ENCODE data around the gene SYK.
"Not testable (repeated sequence)": the region's sequence is repeated elsewhere in the genome, so short reads cannot be mapped to it uniquely, and the experiment has no call there.

SYK gene

DNA sequence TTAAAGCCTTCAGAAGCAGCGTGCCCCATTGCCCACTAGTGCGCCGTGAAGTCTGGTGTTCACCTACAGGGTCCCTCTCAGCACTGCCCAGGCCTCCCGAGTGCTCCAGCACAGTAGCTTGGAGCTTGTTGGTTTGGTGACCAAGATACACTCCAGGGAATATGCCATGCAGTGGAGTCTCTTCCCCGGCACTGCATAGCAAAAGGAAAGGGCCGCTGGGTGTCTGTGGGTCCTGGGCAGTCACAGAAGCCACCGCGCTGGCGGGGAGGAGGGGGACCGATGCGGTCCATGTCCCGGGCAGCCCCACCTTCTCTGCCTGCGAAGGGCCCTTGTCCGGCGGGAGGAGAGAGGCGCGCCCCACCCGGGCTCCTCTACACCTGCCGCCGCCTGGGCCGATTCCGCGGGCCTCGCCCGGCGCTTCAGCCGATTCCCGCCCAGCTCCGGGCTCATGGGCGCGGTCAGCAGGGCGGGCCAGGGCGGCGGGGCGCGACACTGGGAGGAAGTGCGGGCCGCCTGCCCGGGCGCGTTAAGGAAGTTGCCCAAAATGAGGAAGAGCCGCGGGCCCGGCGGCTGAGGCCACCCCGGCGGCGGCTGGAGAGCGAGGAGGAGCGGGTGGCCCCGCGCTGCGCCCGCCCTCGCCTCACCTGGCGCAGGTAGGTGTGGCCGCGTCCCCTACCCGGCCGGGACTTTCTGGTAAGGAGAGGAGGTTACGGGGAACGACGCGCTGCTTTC is at the start of gene SYK:
Gene SYK, plus strand, starts transcription at position 579 of the 732 bp plus-strand sequence. CDS start 42,080 bp downstream, outside the sequence.
- DNase-seq: no peak

- DNase-seq: peak; percentile 17
Measured at GRCh38 chr9:90755514-90756371, 45.9 kb upstream of the SYK start.

DNA sequence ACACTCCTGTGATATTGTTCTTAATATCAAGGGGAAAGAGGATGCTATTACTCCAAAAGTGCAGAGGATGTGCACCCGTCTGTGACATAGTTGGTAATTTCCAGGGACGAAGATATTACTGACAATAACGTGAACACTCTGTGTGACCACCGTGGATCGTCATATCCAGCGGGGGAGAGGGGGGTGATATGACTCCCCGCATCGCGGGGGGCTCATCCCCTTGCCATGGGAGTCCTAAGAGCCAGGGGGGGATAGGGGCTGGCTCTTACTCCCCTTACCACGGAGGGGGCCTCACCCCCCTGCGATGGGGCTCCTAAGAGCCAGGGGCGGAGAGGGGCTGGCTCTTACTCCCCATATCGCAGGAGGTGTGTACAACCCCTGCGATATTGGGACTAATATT is 41.0 kb upstream of the SYK start:
- not testable (repeated sequence) for DNase-seq

DNA sequence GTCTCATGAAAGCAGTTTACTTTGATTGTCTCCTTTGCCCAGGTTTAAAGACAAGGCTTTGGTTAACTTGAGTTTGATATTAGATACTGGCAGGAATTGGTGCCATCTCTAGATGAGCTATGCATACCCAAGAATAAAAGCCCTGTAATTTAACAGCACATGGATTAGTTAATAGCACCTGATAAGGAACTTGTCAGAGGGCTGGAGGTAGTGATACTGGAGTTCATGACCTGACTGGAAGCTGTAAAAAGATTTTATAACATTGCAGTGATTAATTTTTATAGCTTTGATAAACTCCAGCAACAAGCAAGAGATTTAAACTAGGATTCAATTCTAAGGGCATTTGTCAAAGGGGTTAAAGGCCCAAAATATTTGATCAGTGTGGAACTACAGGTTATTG is 34.9 kb upstream of the SYK start:
- DNase-seq: no peak

DNA sequence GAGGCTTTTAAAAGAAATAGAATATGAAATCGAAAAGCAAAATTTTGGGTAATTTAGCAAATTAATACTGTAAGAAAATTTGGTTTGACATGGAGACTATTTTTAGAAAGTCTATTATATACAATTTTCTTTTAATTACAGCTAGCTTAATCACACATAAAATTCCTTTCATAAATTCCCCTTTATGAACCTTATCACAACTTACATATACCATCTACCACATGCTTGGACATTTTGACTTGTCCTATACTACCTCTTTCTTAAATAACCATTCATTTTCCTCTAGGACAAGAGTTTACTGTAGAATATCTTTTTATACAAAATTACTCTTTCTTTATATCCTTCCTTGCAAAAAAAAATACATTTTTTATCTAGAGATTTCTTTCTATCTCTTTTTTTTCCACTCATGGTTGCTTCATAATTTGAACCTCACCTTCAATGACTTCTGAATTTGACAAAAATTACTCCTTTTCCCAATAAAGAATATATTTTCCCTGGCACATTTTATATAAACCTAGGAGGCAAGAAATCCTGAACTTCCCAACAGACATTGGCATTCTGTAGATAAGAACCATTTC is 34.0 kb upstream of the SYK start:
- DNase-seq: no peak

- no peak for DNase-seq
Measured at GRCh38 chr9:90770182-90770738, 31.4 kb upstream of the SYK start.

GRCh38 chr9:90770927-90771326 is 30.7 kb upstream of the SYK start:
- no peak for DNase-seq

DNA sequence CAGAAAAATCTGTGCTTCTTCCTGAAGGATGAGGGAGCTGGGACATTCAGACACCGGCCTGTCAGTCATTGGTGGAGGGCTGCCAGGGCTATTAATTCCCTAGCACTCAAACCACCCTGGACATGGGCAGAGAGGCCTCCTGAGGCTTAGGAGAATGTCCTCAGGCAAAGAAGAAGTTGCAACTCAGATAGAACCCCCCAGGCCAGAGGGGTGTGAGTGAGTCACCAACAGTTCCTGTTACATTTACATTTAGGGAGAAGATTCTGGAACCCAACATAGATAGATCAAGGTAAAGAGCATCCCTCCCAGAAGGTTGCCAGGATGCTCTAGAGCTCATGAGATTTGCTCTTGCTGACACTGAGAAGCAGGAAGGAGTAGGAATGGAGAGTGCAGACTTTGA is 29.2 kb upstream of the SYK start:
- no peak for DNase-seq

DNA sequence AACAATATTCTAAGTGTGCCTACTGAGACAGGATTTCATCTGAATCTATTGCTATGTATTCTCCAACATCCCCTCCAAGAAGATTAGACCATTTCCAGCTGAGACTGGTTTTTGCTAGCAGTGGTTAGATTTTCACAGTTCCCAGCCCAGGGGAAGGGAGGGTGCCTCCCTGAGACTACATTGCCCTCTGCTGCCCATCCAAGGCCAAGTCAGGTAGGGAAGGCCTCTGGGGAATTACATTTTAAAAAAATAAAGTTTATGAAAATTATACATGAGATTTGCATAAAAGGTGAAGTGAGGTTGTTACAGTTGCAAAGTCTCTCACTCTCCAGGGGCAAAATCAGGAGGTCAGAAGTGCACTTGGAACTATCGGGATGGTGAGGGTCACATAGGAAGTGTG is 28.0 kb upstream of the SYK start:
- DNase-seq: no peak

DNA sequence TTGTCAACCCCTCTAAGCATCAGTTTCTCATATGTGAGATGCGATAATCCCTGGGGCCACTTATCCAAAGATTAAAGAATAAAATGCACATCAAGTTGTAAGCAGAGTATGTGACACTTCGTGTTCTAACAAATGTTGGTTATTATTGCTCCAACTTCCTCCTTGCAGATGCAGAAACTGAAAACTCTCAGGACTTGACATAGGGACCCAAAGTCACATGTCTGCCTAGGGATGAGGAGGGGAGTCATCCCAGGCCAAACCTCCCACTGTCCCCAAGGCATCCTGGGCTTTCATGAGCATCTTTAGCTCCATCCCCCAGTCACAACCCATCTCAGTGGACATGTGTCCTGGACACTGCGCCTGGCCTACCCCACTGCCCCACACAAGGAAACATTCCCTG is 27.5 kb upstream of the SYK start:
- no peak for DNase-seq

DNA sequence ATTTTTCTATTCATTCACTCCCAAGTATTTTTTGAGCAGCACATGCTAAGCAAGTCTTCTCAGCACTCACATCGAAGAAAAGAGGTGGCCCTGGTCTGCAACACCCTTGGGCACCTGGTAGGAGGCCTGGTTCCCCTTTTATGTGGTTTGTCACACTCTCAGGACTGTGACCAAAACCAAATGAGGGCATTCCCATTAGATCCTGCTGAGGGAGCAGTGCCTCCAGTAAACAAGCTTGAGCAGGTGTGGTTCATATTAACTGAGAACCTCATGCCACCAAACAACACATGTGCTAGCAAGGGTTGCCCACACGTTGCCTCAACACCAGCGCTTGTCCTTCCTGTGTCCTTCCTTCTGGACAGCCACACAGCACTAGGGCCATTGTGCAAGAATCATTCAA is 26.9 kb upstream of the SYK start:
- no peak for DNase-seq

GRCh38 chr9:90775657-90776056 is 26.0 kb upstream of the SYK start:
- no peak for DNase-seq

- DNase-seq: no peak
Measured at GRCh38 chr9:90778746-90779145, 22.9 kb upstream of the SYK start.

GRCh38 chr9:90783552-90783951 is 18.1 kb upstream of the SYK start:
- no peak for DNase-seq

DNA sequence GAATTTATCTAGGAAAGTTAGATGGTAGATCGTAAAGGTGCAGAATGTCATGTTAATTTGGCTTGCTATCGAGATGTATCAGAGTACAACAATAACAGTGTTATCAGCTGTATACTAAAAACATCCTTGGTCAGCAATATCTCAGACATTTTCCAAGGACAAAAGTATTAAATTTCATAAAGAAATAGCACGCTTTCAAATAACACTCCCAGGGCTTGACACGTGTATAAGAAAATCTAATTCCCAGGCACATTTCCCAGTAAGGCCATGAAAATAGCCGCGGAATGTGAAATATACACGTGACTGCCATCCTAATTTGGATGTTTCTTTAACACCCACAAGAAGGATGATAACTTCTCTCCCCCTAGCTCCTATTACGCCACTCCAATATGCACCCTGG is 17.7 kb upstream of the SYK start:
- no peak for DNase-seq

DNA sequence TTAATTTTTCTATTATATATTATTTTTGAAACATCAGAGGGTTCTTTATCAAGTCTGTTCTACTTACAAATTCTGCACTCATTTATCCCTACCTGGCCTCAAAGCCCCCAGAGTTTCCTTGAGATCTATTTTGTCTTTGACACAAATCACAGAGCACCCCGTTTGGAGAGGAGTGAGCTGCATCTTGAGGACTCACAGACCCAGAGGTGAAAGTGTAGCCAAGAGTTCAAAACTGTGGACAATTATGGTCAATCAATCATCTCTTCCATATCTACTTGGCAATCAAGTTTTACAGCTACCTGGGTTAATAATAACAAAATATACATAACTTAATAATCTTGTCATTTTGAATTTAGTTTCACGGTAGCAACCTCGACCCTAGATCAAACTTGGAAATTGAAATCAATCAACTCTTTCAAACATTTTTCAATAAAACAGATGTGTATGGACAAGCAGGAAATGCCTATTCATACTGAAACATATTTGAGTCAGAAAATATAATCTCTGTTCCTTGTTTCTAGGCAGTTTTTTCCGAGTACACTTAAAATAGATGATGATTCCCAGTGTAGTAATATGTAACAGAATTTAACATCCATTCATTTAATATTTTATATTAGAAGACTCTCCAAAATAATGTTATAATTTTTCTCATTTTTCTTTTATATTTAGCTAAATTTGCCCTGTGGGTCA is 13.7 kb upstream of the SYK start:
- DNase-seq: no peak

DNA sequence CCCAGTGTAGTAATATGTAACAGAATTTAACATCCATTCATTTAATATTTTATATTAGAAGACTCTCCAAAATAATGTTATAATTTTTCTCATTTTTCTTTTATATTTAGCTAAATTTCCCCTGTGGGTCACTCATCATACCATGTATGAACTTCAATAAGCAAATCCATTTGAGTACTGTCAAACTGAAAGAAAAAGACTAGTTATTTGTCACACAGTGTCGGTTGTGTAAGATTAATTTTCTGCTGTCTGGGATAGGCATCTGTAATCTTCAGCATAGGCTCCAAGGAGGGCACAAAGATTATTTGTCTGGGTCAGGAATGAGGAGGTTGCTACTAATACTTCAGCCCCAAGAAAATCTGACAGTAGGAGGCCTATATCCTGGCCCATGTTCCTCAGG is 13.1 kb upstream of the SYK start:
- not testable (repeated sequence) for DNase-seq

DNA sequence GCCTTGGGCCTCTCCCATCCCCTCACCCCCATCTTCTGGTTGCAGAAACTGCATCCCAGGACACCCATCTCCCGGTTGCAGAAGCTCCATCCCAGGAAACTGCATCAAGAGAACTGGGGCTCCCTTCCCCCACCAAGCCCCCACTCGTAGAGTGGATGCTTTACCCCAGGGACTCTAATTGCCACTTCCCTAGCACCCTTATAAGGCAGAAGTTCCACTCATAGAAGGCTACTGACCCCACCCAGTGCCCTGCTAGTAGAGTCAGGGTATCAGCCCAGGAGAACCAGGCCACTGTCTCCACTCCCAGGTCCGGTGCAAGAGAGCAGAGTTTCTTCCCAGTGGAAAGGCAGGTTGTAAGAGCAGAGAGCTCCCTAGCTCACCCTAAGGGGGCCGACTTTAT is 12.2 kb upstream of the SYK start:
- no peak for DNase-seq

GRCh38 chr9:90789862-90790261 is 11.8 kb upstream of the SYK start:
- DNase-seq: no peak

DNA sequence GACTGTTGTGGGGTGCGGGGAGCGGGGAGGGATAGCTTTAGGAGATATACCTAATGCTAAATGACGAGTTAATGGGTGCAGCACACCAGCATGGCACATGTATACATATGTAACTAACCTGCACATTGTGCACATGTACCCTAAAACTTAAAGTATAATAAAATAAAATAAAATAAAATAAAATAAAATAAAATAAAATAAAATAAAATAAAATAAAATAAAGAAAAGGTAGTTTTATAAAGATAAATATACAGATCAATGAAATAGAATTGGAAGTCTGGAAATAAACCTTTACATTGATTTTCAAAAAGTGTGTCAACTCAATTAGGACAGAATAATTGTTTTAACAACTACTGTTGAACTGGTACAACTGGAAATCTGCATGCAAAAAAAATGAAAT is 8.6 kb upstream of the SYK start:
- not testable (repeated sequence) for DNase-seq

DNA sequence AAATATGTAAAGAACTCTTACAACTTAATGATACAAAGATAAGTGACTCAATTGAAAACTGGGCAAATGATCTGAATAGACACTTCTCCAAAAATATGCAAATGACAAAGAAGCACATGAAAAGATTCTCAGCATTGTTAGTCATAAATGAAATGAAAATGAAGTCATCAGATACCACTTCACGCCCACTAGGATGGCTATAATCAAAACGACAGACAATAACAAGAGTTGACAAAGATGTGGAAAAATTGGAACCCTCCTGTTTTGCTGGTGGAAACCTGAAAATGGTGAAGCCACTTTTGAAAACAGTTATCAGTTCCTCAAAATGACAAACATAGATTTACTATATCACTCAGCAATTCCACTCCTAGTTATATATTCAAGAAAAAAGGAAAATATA is 7.9 kb upstream of the SYK start:
- no peak for DNase-seq

DNA sequence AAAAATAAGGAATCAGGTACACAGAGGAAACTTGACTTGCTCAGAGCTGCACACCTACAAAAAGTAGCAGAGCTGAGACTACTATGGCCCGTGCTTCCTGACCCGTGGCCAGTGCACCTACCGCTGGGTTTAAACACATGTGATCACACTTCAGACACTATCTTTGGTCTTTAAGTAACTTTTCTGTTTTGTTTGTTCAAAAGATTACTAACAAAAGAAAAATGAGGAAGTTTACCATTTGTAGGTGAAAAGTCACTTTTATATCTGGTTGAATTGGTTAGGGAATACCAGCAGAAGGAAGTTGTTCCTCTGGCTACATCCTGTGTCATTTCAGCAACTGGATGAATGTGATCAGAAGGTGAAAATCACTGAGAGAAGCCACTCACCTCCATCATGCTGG is 6.5 kb upstream of the SYK start:
- no peak for DNase-seq

GRCh38 chr9:90795871-90796317 is 5.7 kb upstream of the SYK start:
- DNase-seq: no peak

Data from fibroblast of skin of right quadriceps (primary cell).